CD14-positive monocyte (primary cell): ENCODE data around the gene SCNN1B. TPM values are rescaled to one million over a fixed set of nuclear protein-coding genes. Genes with fewer than 3 reads are reported as not detected.
A peak's percentile ranks its signal among the peaks of the same experiment; 100 is the strongest.

Experiments
- DNase-seq, 3 donors: peaks; one replicate each; pipeline ENCODE4 v3.0.0-alpha.2; 2011 to 2022
- H2AFZ ChIP-seq: 2 replicates; pipeline ENCODE4 v1.6.0; 2012; ENCODE audit warnings: mild to moderate bottlenecking, low read depth, low read length, inconsistent platforms; ENCODE audit not compliant: insufficient read depth, poor library complexity, severe bottlenecking
- H3K27ac ChIP-seq, 2 donors: 1 replicate in 1 of 2; 2 replicates in 1 of 2; pipeline ENCODE4 v1.5.1; 2012 to 2013; ENCODE audit warnings: low read length in 2 of 2, control low read depth in 1 of 2, inconsistent platforms in 1 of 2, low read depth in 1 of 2, mild to moderate bottlenecking in 1 of 2
- H3K27me3 ChIP-seq, 2 donors: one replicate each; pipeline versions ENCODE4 v1.6.0 to v1.6.1; 2011 to 2013; ENCODE audit warnings: low read length in 2 of 2; ENCODE audit not compliant: control insufficient read depth in 2 of 2, insufficient read depth in 2 of 2
- H3K36me3 ChIP-seq, 2 donors: replicated peaks in 1 of 2; 1 replicate in 1 of 2; 2 replicates in 1 of 2; pipeline versions ENCODE4 v1.5.1 to v1.6.1; 2012 to 2013; ENCODE audit warnings: low read length in 2 of 2, control low read depth in 1 of 2, inconsistent platforms in 1 of 2, mild to moderate bottlenecking in 1 of 2; ENCODE audit not compliant: insufficient read depth in 2 of 2, control insufficient read depth in 1 of 2
- H3K4me1 ChIP-seq, 2 donors: 1 replicate in 1 of 2; 2 replicates in 1 of 2; pipeline versions ENCODE4 v1.5.1 to v1.6.1; 2012 to 2013; ENCODE audit warnings: low read length in 2 of 2, control low read depth in 1 of 2, inconsistent platforms in 1 of 2, mild to moderate bottlenecking in 1 of 2, moderate library complexity in 1 of 2; ENCODE audit not compliant: insufficient read depth in 2 of 2, control insufficient read depth in 1 of 2
- H3K4me2 ChIP-seq: replicated peaks from 2 replicates; pipeline ENCODE3; 2012; ENCODE audit warnings: low read length, moderate library complexity, mild to moderate bottlenecking; ENCODE audit not compliant: poor library complexity, severe bottlenecking; ENCODE audit errors: extremely low read depth
- H3K4me3 ChIP-seq, 3 experiments: fragments of 200-600 bp in 1 of 3; sonication (generic) in 1 of 3; replicated peaks in 1 of 3; 1 replicate in 2 of 3; 2 replicates in 1 of 3; pipeline ENCODE4 v1.5.1; 2011 to 2013; ENCODE audit warnings: low read length in 3 of 3, mild to moderate bottlenecking in 3 of 3, control low read depth in 2 of 3, low read depth in 2 of 3, inconsistent platforms in 1 of 3, moderate library complexity in 1 of 3
- H3K79me2 ChIP-seq: 2 replicates; pipeline ENCODE4 v1.6.0; 2012; ENCODE audit warnings: mild to moderate bottlenecking, control low read depth, inconsistent platforms, low read length, moderate library complexity; ENCODE audit not compliant: insufficient read depth
- H3K9ac ChIP-seq: 2 replicates; pipeline ENCODE4 v1.6.0; 2017; ENCODE audit warnings: low read length, mild to moderate bottlenecking; ENCODE audit not compliant: insufficient read depth, poor library complexity, severe bottlenecking
- H3K9me3 ChIP-seq, 2 donors: replicated peaks in 1 of 2; 1 replicate in 1 of 2; 2 replicates in 1 of 2; pipeline versions ENCODE4 v1.5.1 to v1.6.1; 2012 to 2013; ENCODE audit warnings: low read length in 2 of 2, control low read depth in 1 of 2; ENCODE audit not compliant: control insufficient read depth in 1 of 2, insufficient read depth in 1 of 2
- H4K20me1 ChIP-seq: 2 replicates; pipeline ENCODE4 v1.6.0; 2012; ENCODE audit warnings: mild to moderate bottlenecking, low read length, control low read depth, moderate library complexity; ENCODE audit not compliant: insufficient read depth
- H3K27ac Mint-ChIP-seq, 7 donors: one replicate each; pipeline ENCODE4 v1.8.0; 2020; ENCODE audit warnings: mild to moderate bottlenecking in 7 of 7, mixed read lengths in 7 of 7, moderate library complexity in 6 of 7, inconsistent platforms in 2 of 7
- H3K27me3 Mint-ChIP-seq, 3 donors: one replicate each; pipeline ENCODE4 v1.8.0; 2021 to 2022; ENCODE audit warnings: low read depth in 3 of 3, mild to moderate bottlenecking in 3 of 3, mixed read lengths in 3 of 3, moderate library complexity in 3 of 3, inconsistent platforms in 1 of 3
- H3K36me3 Mint-ChIP-seq, 2 donors: one replicate each; pipeline ENCODE4 v1.8.0; 2020; ENCODE audit warnings: mixed read lengths in 2 of 2, inconsistent platforms in 1 of 2, mild to moderate bottlenecking in 1 of 2
- H3K4me1 Mint-ChIP-seq: one replicate; pipeline ENCODE4 v1.8.0; 2020; ENCODE audit warnings: mild to moderate bottlenecking, mixed read lengths
- H3K4me3 Mint-ChIP-seq, 2 donors: one replicate each; pipeline ENCODE4 v1.8.0; 2020; ENCODE audit warnings: mild to moderate bottlenecking in 2 of 2, mixed read lengths in 2 of 2, moderate library complexity in 1 of 2
- H3K9me3 Mint-ChIP-seq, 7 donors: one replicate each; pipeline ENCODE4 v1.8.0; 2020 to 2022; ENCODE audit warnings: mixed read lengths in 7 of 7, mild to moderate bottlenecking in 6 of 7, moderate library complexity in 6 of 7, inconsistent platforms in 2 of 7
- CTCF ChIP-seq: fragments of 200-600 bp; IDR thresholded peaks from one replicate; pipeline ENCODE4 v1.8.0; 2022; ENCODE audit warnings: antibody characterized with exemption, mild to moderate bottlenecking
- WGBS: methylation state at CpG from one replicate; pipeline ENCODE4 v1.1.5; 2013; ENCODE audit warnings: missing lambda C conversion rate; ENCODE audit not compliant: insufficient coverage; 5-methylcytosine and 5-hydroxymethylcytosine counted together
- intact Hi-C, 2 donors: fragments of 100-400 bp; cut with micrococcal nuclease; formaldehyde crosslinking; loops; one replicate each; pipeline versions ENCODE4 v1.15.0 to v1.15.1; 2023
- polyA plus RNA-seq, 3 donors: library from polyadenylated mRNA; depleted of rRNA in 1 of 3; unstranded in 2 of 3; stranded (reverse) in 1 of 3; fragments of 300-500 nt in 2 of 3; fragments of >200 nt in 1 of 3; fragmentation: Illumina TruSeq in 2 of 3; gene quantifications; 1 replicate in 2 of 3; 2 replicates in 1 of 3; pipeline ENCODE4 v1.2.3, GENCODE V29; 2012 to 2021

The SCNN1B gene
- polyA plus RNA-seq, 3 donors: not detected

DNA sequence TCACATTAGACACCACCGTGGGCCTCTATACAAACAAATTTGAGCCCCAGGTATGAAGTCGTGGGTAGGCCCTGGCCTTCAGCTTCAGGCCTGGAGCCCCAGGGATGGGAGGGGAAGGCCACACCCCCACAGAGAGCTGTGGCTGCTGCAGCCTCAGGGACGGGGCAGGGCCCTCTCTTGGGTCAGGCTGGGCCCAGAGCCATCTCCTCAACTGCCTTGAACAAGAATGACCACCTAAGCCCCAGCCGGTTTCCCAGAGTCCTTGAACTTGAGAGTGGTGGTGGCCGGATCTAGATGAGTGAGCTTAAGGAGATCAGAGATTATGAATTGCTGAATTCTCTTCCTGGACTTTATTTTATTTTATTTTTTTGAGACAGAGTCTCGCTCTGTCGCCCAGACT lies 18.6 kb downstream of the SCNN1B start:
- Mint-ChIP-seq H3K36me3 (no peaks in the 10 kb centered on the region), H3K27ac (no peak overlapping the region), H3K4me3 (no peak overlapping the region), H3K9me3 (peaks cover 0 to 4% (median 0%) of the 10 kb centered on the region in 7 donors), H3K4me1 (no peaks in the 10 kb centered on the region), H3K27me3 (peaks cover 3 to 11% (median 4%) of the 10 kb centered on the region in 3 donors)
- WGBS: 69% methylated on average over 5 of the region's 7 CpGs
- no peak overlapping the region for H3K27ac ChIP-seq
- no peaks in the 10 kb centered on the region for H3K9me3 ChIP-seq
- TF ChIP-seq CTCF: no peak
- no peak overlapping the region for H2AFZ ChIP-seq
- no peak for DNase-seq
- no peaks in the 10 kb centered on the region for H4K20me1 ChIP-seq
- no peaks in the 10 kb centered on the region for H3K27me3 ChIP-seq
- H3K36me3 ChIP-seq: no peaks in the 10 kb centered on the region
- H3K9ac ChIP-seq: no peak overlapping the region
- intact Hi-C loops: no loop called here
- H3K79me2 ChIP-seq: no peaks in the 10 kb centered on the region
- no peak overlapping the region for H3K4me2 ChIP-seq
- H3K4me1 ChIP-seq: no peaks in the 10 kb centered on the region
- H3K4me3 ChIP-seq: no peak overlapping the region

DNA sequence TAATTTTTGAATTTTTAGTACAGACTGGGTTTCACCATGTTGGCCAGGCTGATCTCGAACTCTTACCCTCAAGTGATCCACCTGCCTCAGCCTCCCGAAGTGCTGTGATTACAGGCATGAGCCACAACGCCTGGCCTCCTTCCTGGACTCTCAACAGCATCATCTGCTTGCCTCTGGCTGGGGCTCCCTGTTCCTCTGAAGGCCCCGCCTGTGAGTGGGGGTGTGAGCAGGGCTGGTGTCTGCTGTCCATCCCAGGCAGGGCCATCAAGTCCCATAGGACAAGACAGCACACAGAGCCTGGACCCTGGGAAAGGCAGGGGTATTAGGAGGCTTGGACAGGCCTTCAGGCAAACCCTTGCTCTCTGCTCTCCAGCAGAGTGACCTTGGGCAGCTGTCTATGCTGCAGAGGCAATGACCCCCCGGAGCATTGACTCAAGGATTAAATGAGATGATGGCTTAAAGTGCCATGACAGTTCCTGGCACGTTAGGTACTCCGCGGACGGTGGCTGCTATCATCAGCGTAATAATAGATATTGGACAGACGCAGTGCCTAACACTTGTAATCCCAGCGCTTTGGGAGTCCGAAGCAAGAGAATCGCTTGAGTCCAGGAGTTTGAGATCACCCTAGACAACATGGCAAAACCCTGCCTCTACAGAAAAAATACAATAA lies 19.2 kb downstream of the SCNN1B start:
- intact Hi-C loops: no loop called here
- no peaks in the 10 kb centered on the region for H3K4me1 ChIP-seq
- H3K4me3 ChIP-seq: no peak overlapping the region
- no peak overlapping the region for H2AFZ ChIP-seq
- Mint-ChIP-seq H3K9me3 (peaks cover 0 to 4% (median 0%) of the 10 kb centered on the region in 7 donors), H3K36me3 (no peaks in the 10 kb centered on the region), H3K4me1 (no peaks in the 10 kb centered on the region), H3K4me3 (no peak overlapping the region), H3K27ac (peak overlapping the region in 1 of 7 donors; percentile 70), H3K27me3 (peaks cover 3 to 12% (median 4%) of the 10 kb centered on the region in 3 donors)
- H3K9me3 ChIP-seq: no peaks in the 10 kb centered on the region
- TF ChIP-seq CTCF: no peak
- no peak overlapping the region for H3K27ac ChIP-seq
- no peak overlapping the region for H3K4me2 ChIP-seq
- H3K36me3 ChIP-seq: no peaks in the 10 kb centered on the region
- WGBS: 93% methylated on average over 10 of the region's 14 CpGs
- no peak for DNase-seq
- no peaks in the 10 kb centered on the region for H4K20me1 ChIP-seq
- no peak overlapping the region for H3K9ac ChIP-seq
- H3K27me3 ChIP-seq: no peaks in the 10 kb centered on the region
- no peaks in the 10 kb centered on the region for H3K79me2 ChIP-seq
